ENCODE results near the gene CD180. TPM values are rescaled to one million over a fixed set of nuclear protein-coding genes. Genes with fewer than 3 reads are reported as not detected.
A peak's percentile ranks its signal among the peaks of the same experiment; 100 is the strongest.

CD180 gene
- total RNA-seq (2021; ENCODE audit: unreplicated experiment) (not detected), Bru-seq, nascent RNA (not detected), BruChase-seq, experiment 1, labeled RNA remaining after a 2-hour chase (not detected), BruChase-seq, experiment 2, labeled RNA remaining after a 6-hour chase (percentile 6 among the genes with signal in this experiment)
- not detected for polyA plus RNA-seq (2012; ENCODE audit: insufficient read length)
- long read RNA-seq, result 0 reads

GRCh38 chr5:67196537-67197059 is at the start of gene CD180:
Gene CD180, minus strand, starts transcription at chr5:67196799. Its CDS starts 158 bp downstream, at chr5:67196641.
- DNase-seq (ENCODE audit: low read depth, low spot score) (no peak), ATAC-seq (no peak)
- Histone ChIP-seq H3K27ac (ENCODE audit: low read length) (no peak within 1 kb of the TSS), H3K9me3 (ENCODE audit: control insufficient read depth, insufficient read depth, low read depth, low read length) (no peaks in the 10 kb centered on the region), H3K4me3 (ENCODE audit: low read depth in 2 of 2, low read length in 2 of 2) (no peak within 1 kb of the TSS), H3K36me3 (ENCODE audit: control insufficient read depth, insufficient read depth, low read length) (no peaks in the 10 kb centered on the region), H3K27me3 (ENCODE audit: control insufficient read depth, insufficient read depth, low read length) (no peaks in the 10 kb centered on the region), H3K4me1 (ENCODE audit: control insufficient read depth, insufficient read depth, low read length) (no peaks in the 10 kb centered on the region)
- intact Hi-C loops (cut with micrococcal nuclease; ENCODE audit: unreplicated experiment), result no loop called here
- CTCF ChIA-PET, result interaction anchor here (0.7 kb wide), 1 partner anchor 1878 kb away, joined by 11 read pairs; no protein-coding TSS in a partner anchor
- TF ChIP-seq SIN3A (IDR thresholded peaks at IDR 0.05; ENCODE audit: borderline replicate concordance, insufficient read depth, low read depth, low read length) (no peak), CTCF (IDR thresholded peaks at IDR 0.05) (no peak), REST (IDR thresholded peaks at IDR 0.05; ENCODE audit: insufficient read depth in 1 of 2, low read depth in 2 of 2, low read length in 1 of 2) (no peak), TCF7L2 (IDR thresholded peaks at IDR 0.05; ENCODE audit: low read depth, low read length) (no peak), POLR2AphosphoS5 (IDR thresholded peaks at IDR 0.05; ENCODE audit: low read depth, low read length) (no peak)
- BruUV-seq (replicated peaks), result no TSS peak
- POLR2A ChIA-PET, result no interaction called here
- in situ Hi-C loops (cut with HindIII; ENCODE audit: low pct_unique_long_range_greater_than_20kb, low sequenced_read_pairs), result no loop called here

- Histone ChIP-seq H3K27me3 (ENCODE audit: control insufficient read depth, insufficient read depth, low read length) (no peaks in the 10 kb centered on the region), H3K36me3 (ENCODE audit: control insufficient read depth, insufficient read depth, low read length) (no peaks in the 10 kb centered on the region), H3K4me1 (ENCODE audit: control insufficient read depth, insufficient read depth, low read length) (no peaks in the 10 kb centered on the region), H3K9me3 (ENCODE audit: control insufficient read depth, insufficient read depth, low read depth, low read length) (no peaks in the 10 kb centered on the region), H3K4me3 (ENCODE audit: low read depth in 2 of 2, low read length in 2 of 2) (no peak overlapping the region), H3K27ac (ENCODE audit: low read length) (no peak overlapping the region)
- in situ Hi-C loops (cut with HindIII; ENCODE audit: low pct_unique_long_range_greater_than_20kb, low sequenced_read_pairs) (no loop called here), intact Hi-C loops (cut with micrococcal nuclease; ENCODE audit: unreplicated experiment) (loop anchor here (2.0 kb wide), 1 partner anchor 1007 kb away; no protein-coding TSS in a partner anchor)
- ChIA-PET CTCF (interaction anchor here (0.6 to 0.9 kb wide), 3 partner anchors 305 to 1026 kb away, joined by 3 read pairs; no protein-coding TSS in a partner anchor), POLR2A (no interaction called here)
- ATAC-seq, result peak; percentile 68; the same call in 1 of the 2 replicates
- BruUV-seq (replicated peaks), result no TSS peak
- TF ChIP-seq CTCF (IDR thresholded peaks at IDR 0.05), result peak; percentile 67; the same call in 1 of the 2 replicates
- TF ChIP-seq REST (IDR thresholded peaks at IDR 0.05; ENCODE audit: insufficient read depth in 1 of 2, low read depth in 2 of 2, low read length in 1 of 2), result no peak
- TF ChIP-seq POLR2AphosphoS5 (IDR thresholded peaks at IDR 0.05; ENCODE audit: low read depth, low read length), result no peak
- TF ChIP-seq TCF7L2 (IDR thresholded peaks at IDR 0.05; ENCODE audit: low read depth, low read length), result no peak
- no peak for TF ChIP-seq SIN3A (IDR thresholded peaks at IDR 0.05; ENCODE audit: borderline replicate concordance, insufficient read depth, low read depth, low read length)
- peak; percentile 17 for DNase-seq (ENCODE audit: low read depth, low spot score)
Measured at GRCh38 chr5:67246108-67246507, 49.5 kb upstream of the CD180 start.
